Raji (cell line): ENCODE results near the gene PAQR5.

Source experiments
- POLR2A ChIP-seq: IDR thresholded peaks from 2 replicates; pipeline ENCODE4 v1.6.1; 2011; ENCODE audit warnings: low read depth, low read length, control low read depth; ENCODE audit not compliant: insufficient read depth

The PAQR5 gene

DNA sequence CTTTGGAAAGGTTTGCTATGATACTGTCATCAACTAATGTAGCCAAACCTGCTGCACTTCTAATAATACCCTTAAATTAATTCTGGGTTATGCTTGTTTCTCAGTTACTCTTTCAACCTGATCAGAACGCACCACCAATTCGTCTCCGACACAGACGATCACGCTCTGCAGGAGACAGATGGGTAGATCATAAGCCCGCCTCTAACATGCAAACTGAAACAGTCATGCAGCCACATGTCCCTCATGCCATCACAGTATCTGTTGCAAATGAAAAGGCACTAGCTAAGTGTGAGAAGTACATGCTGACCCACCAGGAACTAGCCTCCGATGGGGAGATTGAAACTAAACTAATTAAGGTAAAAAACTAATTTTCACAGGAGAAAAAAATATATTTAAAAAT lies 146.0 kb downstream of the PAQR5 start:
- no peak for TF ChIP-seq POLR2A

DNA sequence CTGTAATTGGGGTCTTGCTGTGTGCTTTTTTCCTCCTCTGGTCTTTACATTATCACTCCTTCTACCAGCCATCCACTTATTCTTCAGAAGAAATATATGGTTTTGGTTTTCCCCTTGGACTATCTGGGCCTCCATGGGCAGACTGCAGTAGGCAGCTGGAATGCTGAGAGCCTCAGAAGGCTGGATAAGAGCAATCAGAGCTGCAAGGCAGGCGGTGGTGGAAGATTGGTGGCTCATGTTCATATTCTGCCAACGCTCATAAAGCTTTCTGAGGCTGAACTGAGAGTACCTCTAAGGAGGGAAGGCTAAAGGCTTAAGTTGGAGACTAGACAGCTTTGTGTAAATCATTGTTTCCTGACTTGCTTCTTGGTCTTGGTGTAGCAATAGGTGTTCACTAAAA lies 148.2 kb downstream of the PAQR5 start:
- TF ChIP-seq POLR2A, result no peak

DNA sequence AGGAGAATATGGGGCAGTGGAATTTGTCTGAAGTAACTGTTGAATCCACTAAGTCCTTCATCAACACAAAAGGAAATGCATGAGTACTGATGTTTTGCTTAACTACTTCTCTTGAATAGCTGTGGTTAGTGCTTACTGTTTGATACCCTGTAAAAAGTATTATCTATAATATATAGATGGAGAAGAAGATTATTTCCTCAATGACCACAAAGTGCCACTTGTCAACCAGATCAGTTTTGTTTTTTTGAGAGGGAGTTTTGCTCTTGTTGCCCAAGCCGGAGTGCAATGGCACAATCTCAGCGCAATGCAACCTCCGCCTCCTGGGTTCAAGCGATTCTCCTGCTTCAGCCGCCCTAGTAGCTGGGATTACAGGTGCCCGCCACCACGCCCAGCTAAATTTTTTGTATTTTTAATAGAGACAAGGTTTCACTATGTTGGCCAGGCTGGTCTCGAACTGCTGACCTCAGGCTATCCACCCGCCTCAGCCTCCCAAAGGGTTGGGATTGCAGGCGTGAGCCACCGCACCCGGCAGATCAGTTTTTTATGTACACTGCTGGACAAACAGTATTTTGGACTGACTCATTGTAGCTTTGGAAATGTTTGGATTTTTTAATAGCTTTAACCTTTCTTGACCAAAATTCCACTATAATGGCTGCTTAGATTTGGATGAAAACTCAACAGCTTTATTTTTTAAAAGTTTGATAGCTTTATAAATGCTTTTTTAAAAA lies 152.4 kb downstream of the PAQR5 start:
- TF ChIP-seq POLR2A, result no peak

DNA sequence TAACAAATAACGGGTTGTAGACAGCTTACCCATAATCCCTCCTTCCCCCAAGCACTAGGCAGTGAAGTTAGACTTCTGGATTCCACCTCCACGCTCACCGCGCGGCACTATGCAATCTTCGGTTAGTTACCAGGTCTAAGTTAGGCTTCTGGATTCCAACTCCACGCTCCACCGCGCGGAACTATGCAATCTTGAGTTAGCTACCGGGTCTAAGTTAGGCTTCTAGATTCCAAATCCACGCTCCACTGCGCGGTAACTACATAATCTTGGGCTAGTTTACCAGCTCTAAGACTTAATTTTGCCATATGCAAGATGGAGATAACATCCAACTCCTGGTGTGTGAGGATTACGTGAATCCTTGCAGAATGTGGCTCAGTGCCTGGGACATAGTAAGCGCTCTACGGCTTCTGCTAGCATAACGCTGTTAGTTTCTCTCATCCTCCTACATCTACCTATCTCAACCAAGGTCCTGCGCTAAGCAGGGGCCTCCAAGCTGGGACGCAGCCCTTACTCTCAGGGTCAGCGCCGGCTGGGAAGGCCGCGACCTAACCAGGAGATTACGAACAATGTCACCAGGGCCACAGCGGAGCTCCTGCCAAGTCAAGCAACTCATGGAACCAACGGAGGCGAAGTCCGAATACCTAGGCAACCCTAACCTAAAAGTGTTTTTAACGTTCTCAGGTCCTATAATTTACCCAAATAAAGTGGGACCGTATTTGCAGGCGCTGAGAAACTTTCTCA lies 153.4 kb downstream of the PAQR5 start:
- no peak for TF ChIP-seq POLR2A

DNA sequence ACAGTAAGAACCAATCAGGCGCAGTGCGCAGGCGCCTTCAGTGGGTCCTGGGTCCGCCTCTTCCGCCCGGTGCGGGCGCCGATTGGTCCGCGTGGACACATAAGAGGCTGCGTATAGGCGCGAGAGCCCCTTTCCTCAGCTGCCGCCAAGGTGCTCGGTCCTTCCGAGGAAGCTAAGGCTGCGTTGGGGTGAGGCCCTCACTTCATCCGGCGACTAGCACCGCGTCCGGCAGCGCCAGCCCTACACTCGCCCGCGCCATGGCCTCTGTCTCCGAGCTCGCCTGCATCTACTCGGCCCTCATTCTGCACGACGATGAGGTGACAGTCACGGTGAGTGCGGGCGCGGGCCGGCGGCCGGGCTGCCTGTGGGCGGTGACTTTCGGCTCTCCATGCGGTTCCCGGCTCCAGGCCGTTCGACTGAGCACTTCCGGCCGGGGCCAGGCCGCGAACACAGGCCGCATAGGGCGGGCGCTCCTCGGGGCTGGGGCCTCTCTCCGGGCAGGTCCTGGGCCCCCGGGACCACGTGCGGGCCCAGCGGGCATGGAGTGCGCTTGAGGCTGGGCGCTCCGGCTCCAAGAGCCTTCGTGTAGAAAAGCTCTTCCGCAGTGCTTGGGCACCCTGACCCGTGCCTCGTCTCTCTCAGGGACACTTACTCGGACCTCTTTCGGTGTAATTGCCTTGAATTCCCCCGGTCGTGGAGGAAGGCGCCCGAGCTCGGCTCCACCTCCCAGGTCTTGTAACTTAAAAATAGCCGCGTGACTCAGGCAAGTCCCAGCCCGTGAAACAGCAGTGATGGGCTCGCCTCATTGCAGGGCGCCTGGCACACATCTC lies 154.2 kb downstream of the PAQR5 start, which contains the start of gene RPLP1:
Gene RPLP1, plus strand, starts transcription at position 127 of the 830 bp plus-strand sequence. Its CDS starts 131 bp downstream, at position 258.
- TF ChIP-seq POLR2A, result peak; percentile 99

DNA sequence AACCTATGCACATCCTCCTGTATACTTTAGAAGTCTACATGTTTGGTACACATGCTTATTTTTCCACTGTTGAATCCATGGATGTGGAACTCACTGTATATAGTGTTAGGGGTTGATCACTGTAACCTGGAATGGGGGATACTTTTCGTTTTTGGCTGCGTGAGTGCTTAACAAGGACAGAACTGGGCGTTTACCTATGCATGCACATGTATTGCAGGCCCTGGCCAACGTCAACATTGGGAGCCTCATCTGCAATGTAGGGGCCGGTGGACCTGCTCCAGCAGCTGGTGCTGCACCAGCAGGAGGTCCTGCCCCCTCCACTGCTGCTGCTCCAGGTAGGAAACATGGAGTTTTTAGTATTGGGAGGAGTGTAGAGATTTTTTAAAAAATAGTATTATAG lies 156.2 kb downstream of the PAQR5 start:
- TF ChIP-seq POLR2A, result no peak

DNA sequence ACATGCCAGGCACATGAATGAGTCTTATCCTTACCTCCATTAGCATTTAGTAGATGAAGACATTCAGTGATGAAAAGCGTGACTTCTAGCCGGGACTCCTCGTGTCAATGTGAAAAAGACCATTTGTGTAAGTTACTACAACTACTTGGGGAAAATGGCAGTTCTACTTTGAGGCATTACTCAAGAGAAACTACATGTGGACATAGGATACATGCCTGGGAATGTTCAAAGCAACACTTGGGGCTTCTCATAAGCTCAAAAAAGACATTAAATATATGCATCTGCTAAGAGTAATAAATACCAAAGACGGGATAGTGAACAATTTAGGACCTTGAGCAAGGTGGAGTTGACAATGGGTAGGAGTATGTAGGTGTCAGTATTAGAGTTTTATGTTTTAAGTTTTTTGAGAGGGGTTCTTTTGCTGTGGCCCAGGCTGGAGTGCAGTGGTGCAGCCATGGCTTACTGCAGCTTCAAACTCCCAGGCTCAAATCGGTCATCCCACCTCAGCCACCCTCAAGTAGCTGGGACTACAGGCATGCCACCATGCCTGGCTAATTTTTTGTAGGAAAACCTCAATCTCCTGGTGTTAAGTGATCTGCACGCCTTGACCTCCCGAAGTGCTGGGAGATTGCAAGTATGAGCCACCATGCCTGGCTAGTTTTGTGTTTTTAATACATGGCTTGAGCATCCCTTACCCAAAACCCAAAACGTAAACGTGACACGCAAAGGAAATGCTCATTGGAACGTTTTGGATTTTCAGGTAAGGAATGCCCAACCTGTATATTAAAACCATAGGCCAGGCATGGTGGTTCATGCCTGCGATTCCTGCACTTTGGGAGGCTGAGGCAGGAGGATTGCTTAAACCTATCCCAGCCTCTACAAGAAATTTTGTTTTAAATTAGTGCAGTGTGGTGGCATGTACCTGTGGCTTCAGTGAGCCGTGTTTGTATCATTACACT lies 157.8 kb downstream of the PAQR5 start:
- no peak for TF ChIP-seq POLR2A
